Right ventricle myocardium superior (tissue), 1 donor: ENCODE measurements around the gene SPEF1. TPM values are rescaled to one million over a fixed set of nuclear protein-coding genes. Genes with fewer than 3 reads are reported as not detected.

Experiments
- ATAC-seq: fragments of 200-7000 bp; cut with Tn5 transposase; one replicate; pipeline ENCODE4 v1.9.1; 2020; ENCODE audit warnings: mild to moderate bottlenecking; ENCODE audit not compliant: poor library complexity
- DNase-seq: peaks from one replicate; pipeline ENCODE4 v3.0.0-alpha.2; 2020
- intact Hi-C: fragments of 100-400 bp; cut with DNase I; formaldehyde crosslinking; loops from one replicate; pipeline ENCODE4 v1.11.2; 2022
- total RNA-seq: library from RNA; stranded (reverse); fragmentation: NEBNext Ultra II Directional; extraction: Animal tissue kit (Norgen Biotek cat#: 25700); gene quantifications from one replicate; pipeline ENCODE4 v1.2.1, GENCODE V29; 2021
- donor health status: DM: no; HTN: yes; CAD: no; lungs with severe emphysema.

SPEF1 gene
- total RNA-seq, 1 donor from 2014 or later, result 0.32 TPM

GRCh38 chr20:3812975-3813847 lies 32.0 kb upstream of the SPEF1 start:
- DNase-seq, result no peak
- intact Hi-C loops, result no loop called here

GRCh38 chr20:3812259-3812681 lies 31.0 kb upstream of the SPEF1 start:
- ATAC-seq (no peak), DNase-seq (no peak)

More at GRCh38 chr20:3812975-3813847, 32.0 kb upstream of the SPEF1 start:
- ATAC-seq, result no peak

GRCh38 chr20:3811467-3812258 lies 30.4 kb upstream of the SPEF1 start:
- peak; percentile 99 for DNase-seq
- intact Hi-C loops, result no loop called here
- peak; percentile 91 for ATAC-seq

More at GRCh38 chr20:3812259-3812681, 31.0 kb upstream of the SPEF1 start:
- intact Hi-C loops, result no loop called here

GRCh38 chr20:3808544-3808943 lies 27.3 kb upstream of the SPEF1 start:
- ATAC-seq, result no peak
- intact Hi-C loops, result no loop called here
- no peak for DNase-seq

GRCh38 chr20:3804781-3805180 lies 23.5 kb upstream of the SPEF1 start:
- intact Hi-C loops, result no loop called here
- DNase-seq (no peak), ATAC-seq (no peak)

GRCh38 chr20:3804254-3804751 lies 23.1 kb upstream of the SPEF1 start:
- DNase-seq (no peak), ATAC-seq (no peak)
- intact Hi-C loops, result no loop called here

GRCh38 chr20:3803854-3804253 lies 22.6 kb upstream of the SPEF1 start:
- DNase-seq, result no peak
- intact Hi-C loops, result no loop called here
- no peak for ATAC-seq

GRCh38 chr20:3803289-3803688 lies 22.0 kb upstream of the SPEF1 start:
- intact Hi-C loops, result no loop called here
- DNase-seq, result no peak

GRCh38 chr20:3802524-3803239 lies 21.4 kb upstream of the SPEF1 start:
- no peak for DNase-seq
- ATAC-seq, result no peak
- intact Hi-C loops, result no loop called here

More at GRCh38 chr20:3803289-3803688, 22.0 kb upstream of the SPEF1 start:
- no peak for ATAC-seq

GRCh38 chr20:3801846-3802245 lies 20.6 kb upstream of the SPEF1 start:
- no peak for ATAC-seq
- DNase-seq, result no peak
- intact Hi-C loops, result no loop called here

- ATAC-seq, result no peak
- DNase-seq, result no peak
- intact Hi-C loops, result no loop called here
These were observed 20.1 kb upstream of the SPEF1 start for GRCh38 chr20:3801299-3801698.

GRCh38 chr20:3800878-3801260 lies 19.6 kb upstream of the SPEF1 start:
- intact Hi-C loops, result no loop called here
- DNase-seq, result no peak
- ATAC-seq, result no peak

GRCh38 chr20:3800256-3800877 lies 19.1 kb upstream of the SPEF1 start:
- DNase-seq (no peak), ATAC-seq (no peak)
- intact Hi-C loops, result no loop called here

GRCh38 chr20:3798908-3799248 lies 17.6 kb upstream of the SPEF1 start:
- DNase-seq, result no peak
- intact Hi-C loops, result no loop called here
- no peak for ATAC-seq

- intact Hi-C loops, result no loop called here
- DNase-seq, result no peak
- ATAC-seq, result no peak
These were observed 17.1 kb upstream of the SPEF1 start for GRCh38 chr20:3798373-3798768.

GRCh38 chr20:3797592-3798372 lies 16.5 kb upstream of the SPEF1 start:
- intact Hi-C loops, result no loop called here
- no peak for ATAC-seq
- no peak for DNase-seq

GRCh38 chr20:3797226-3797545 lies 15.9 kb upstream of the SPEF1 start:
- ATAC-seq (no peak), DNase-seq (no peak)
- intact Hi-C loops, result no loop called here
